DOHH2 (cell line): ENCODE results near the gene ATP8B4.

Experiments
- EZH2phosphoT487 ChIP-seq: fragments of 200-600 bp; sonication (generic); IDR thresholded peaks from 2 replicates; pipeline ENCODE4 v1.6.1; 2017; ENCODE audit warnings: borderline replicate concordance, mild to moderate bottlenecking, antibody characterized with exemption, low read length, moderate library complexity, mixed read lengths
- TF ChIP-seq, protein P1 (sequence below): fragments of 200-600 bp; sonication (generic); IDR thresholded peaks from one replicate; pipeline ENCODE4 v1.5.1; 2014; ENCODE audit warnings: antibody characterized with exemption, mild to moderate bottlenecking, low read depth, low read length; ENCODE audit not compliant: poor library complexity, severe bottlenecking

DNA sequence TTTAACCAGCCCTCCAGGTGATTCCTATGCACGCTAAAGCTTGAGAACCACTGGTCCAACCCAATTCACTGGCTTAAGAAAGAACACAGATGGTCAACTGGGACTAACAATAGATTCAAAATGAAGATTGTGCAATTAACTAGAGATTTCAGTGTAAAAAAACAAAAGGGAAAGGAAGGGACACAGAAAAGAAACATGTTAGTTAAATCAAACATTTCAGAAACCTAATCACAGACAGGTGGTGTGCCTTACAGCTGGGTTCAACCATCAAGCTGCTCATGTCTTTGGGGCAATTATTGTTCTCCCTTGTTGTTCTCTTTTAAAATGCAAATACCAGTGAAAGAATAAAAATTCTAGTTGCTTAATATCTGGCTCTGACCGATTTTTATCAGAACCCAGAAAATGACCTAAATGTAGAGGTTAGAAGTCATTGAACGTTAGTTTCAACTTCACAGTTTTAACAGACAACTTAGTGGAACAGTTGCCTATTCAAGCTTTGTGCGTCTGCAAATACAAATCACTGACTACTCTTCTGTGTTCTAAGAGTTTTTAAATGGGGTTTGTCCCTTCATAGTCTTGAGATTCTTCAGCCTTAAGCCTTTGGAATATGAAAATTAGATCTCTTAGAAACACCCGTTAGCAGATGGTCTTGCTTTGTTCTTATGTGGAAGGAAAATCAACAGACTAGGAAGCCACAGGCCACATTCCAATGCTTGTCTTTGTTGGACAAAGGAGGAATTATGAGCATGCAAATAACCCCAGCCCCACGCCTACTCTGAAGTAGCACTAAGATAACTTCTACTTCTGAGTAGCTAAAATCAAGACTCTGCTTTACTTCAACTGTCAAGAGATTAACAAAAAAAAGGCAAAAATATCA is 223.4 kb downstream of the ATP8B4 start:
- TF ChIP-seq, protein P1, sequence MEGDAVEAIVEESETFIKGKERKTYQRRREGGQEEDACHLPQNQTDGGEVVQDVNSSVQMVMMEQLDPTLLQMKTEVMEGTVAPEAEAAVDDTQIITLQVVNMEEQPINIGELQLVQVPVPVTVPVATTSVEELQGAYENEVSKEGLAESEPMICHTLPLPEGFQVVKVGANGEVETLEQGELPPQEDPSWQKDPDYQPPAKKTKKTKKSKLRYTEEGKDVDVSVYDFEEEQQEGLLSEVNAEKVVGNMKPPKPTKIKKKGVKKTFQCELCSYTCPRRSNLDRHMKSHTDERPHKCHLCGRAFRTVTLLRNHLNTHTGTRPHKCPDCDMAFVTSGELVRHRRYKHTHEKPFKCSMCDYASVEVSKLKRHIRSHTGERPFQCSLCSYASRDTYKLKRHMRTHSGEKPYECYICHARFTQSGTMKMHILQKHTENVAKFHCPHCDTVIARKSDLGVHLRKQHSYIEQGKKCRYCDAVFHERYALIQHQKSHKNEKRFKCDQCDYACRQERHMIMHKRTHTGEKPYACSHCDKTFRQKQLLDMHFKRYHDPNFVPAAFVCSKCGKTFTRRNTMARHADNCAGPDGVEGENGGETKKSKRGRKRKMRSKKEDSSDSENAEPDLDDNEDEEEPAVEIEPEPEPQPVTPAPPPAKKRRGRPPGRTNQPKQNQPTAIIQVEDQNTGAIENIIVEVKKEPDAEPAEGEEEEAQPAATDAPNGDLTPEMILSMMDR: no peak
- TF ChIP-seq EZH2phosphoT487: no peak
